Measurements from ENCODE around the gene FAM174C. TPM values are rescaled to one million over a fixed set of nuclear protein-coding genes. Genes with fewer than 3 reads are reported as not detected.

FAM174C gene
- total and polyA plus RNA-seq, 7 donors = 9.0 to 88.8 (median 18.1) TPM

DNA sequence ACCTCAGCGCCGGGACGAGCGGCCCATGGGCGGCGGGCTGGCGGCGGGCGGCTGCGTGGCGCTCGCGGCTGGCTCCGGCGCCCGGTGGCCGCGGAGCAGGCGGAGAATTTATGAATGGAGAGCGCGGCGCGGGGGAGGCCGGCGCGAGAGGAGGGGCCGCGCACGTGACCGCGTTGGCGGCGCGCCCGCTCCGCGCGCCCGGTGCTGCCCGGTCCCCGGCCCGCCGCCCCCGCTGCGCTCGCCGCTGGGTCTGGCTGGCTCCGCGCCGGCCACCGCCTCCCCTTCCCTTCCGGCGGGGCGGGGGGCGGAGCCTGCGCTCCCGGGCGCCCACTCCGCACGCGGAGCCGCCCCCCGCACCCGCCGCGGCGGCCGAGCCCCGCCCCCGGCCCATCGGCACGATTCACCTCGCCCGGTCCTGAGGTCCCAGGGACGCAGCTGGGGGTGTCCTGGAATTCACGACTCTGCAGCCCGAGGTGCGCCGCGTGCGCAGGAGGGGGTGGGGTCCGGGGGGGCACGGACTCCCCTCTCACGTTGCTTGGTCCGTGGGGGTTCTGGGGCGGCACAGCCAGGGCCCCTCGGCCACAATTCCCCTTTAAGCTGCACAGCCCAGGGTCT, 37.5 kb upstream of the FAM174C start, which contains the start of gene CBARP:
Gene CBARP, minus strand, starts transcription at position 252 of the 615 bp plus-strand sequence. CDS start 1,905 bp downstream, outside the sequence.
- intact Hi-C loops (cut with DNase I) = loop anchor here in 1 of 2 donors (2.0 kb wide), 1 partner anchor 17 kb away; no protein-coding TSS in a partner anchor
- no peaks in the 10 kb centered on the region for H3K36me3 ChIP-seq (ENCODE audit: insufficient read depth in 1 of 2, low read depth in 1 of 2)
- H3K4me1 ChIP-seq = peaks cover 24% of the 10 kb centered on the region
- DNase-seq (peak in 1 of 2 donors; percentile 51), ATAC-seq (no peak)
- peaks cover 0 to 5% (median 3%) of the 10 kb centered on the region in 3 donors for H3K27me3 ChIP-seq (ENCODE audit: insufficient read depth in 3 of 3, low read length in 2 of 3)
- peak within 1 kb of the TSS; percentile 99 for H3K27ac ChIP-seq
- TF ChIP-seq CTCF (IDR thresholded peaks at IDR 0.05) = no peak
- no peaks in the 10 kb centered on the region for H3K9me3 ChIP-seq
- 1 to 2% (median 2%) methylated on average over 16 to 87 of the region's 87 CpGs for WGBS, 3 donors
- H3K4me3 ChIP-seq = peak within 1 kb of the TSS; percentile 68

GRCh38 chr19:1238369-1239303, 36.7 kb upstream of the FAM174C start:
- no peak for DNase-seq
- Histone ChIP-seq H3K27ac (peak overlapping the region; percentile 99), H3K4me3 (peak overlapping the region; percentile 45), H3K4me1 (peaks cover 32% of the 10 kb centered on the region), H3K9me3 (no peaks in the 10 kb centered on the region), H3K36me3 (ENCODE audit: insufficient read depth in 1 of 2, low read depth in 1 of 2) (no peaks in the 10 kb centered on the region), H3K27me3 (ENCODE audit: insufficient read depth in 3 of 3, low read length in 2 of 3) (peaks cover 0 to 5% (median 3%) of the 10 kb centered on the region in 3 donors)
- ATAC-seq = no peak
- 63 to 69% (median 66%) methylated on average over 33 to 34 of the region's 34 CpGs for WGBS, 3 donors
- intact Hi-C loops (cut with DNase I) = loop anchor here in 1 of 2 donors (2.0 kb wide), 1 partner anchor 18 kb away; no protein-coding TSS in a partner anchor
- TF ChIP-seq CTCF (IDR thresholded peaks at IDR 0.05) = no peak

DNA sequence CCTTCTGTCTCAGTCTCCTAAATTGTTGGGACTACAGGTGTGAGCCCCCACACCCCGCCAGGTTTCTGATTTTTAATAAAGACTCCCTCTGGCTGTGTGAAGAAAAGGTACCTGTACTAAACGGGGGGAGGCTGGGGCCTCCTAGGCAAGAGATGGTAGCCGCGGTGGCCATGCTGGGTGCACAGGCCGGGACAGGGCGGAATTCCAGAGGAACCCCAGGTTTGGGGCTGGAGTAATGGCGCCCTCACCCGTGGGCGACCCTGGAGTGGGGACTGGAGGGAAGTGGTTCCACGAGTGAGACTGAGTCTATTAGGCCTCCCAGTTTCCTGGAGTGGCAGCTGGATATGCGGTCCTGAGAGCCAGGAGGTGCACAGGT, 35.9 kb upstream of the FAM174C start:
- intact Hi-C loops (cut with DNase I) = loop anchor here in 1 of 2 donors (2.0 kb wide), 1 partner anchor 19 kb away; no protein-coding TSS in a partner anchor
- DNase-seq = no peak
- 76 to 82% (median 81%) methylated on average over 11 of the region's 11 CpGs for WGBS, 3 donors
- Histone ChIP-seq H3K27ac (peak overlapping the region; percentile 99), H3K4me1 (peaks cover 39% of the 10 kb centered on the region), H3K4me3 (no peak overlapping the region), H3K36me3 (ENCODE audit: insufficient read depth in 1 of 2, low read depth in 1 of 2) (no peaks in the 10 kb centered on the region), H3K27me3 (ENCODE audit: insufficient read depth in 3 of 3, low read length in 2 of 3) (peaks cover 0 to 5% (median 3%) of the 10 kb centered on the region in 3 donors), H3K9me3 (no peaks in the 10 kb centered on the region)
- TF ChIP-seq CTCF (IDR thresholded peaks at IDR 0.05) = no peak
- no peak for ATAC-seq

DNA sequence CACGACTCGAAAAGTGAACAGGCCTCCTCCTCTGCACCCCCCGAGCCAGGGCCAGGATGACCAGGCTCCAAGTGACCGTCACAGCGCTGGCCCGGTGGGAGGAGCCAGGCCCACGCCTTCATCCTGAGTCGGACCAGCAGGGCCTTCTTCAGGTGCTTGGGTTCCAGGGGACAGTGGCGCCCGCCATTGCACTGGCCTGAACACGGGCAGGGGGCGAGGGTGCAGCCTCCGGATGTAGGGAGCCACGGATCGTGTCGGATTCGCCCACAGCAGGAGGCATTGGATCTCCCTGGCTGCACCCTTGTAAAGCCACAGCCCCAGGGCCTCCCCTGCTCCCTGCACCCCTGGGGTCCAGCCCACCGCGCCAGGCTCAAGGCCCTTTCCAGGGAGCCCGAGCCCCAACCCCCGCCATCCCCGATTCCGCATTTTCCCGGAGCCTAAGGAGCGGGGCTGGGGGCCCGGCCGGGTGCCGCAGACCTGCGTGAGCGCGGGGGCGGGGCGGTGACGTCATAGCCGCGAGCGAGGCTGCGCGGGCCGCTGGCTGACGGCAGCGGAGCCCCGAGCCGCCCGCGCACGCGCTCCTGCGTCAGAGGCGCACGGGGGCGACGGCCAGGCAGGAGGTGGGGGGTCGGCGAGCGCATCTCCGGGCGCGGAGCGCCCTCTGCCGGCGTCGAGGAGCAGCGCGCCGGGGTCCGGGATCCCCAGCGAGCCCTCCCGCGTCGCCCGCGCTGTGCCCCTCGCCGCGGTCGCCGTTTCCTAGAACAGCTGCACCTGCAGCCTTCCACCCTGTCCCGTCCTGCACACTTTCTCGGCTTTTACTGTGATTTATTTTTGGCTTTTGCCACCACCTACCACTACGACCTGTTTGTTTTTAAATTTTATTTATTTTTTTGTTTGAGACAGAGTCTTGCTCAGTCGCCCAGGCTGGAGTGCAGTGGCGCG, 35.3 kb upstream of the FAM174C start:
- Histone ChIP-seq H3K27me3 (ENCODE audit: insufficient read depth in 3 of 3, low read length in 2 of 3) (peaks cover 0 to 5% (median 3%) of the 10 kb centered on the region in 3 donors), H3K36me3 (ENCODE audit: insufficient read depth in 1 of 2, low read depth in 1 of 2) (no peaks in the 10 kb centered on the region), H3K27ac (peak overlapping the region; percentile 99), H3K4me3 (peak overlapping the region; percentile 75), H3K9me3 (no peaks in the 10 kb centered on the region), H3K4me1 (peaks cover 45% of the 10 kb centered on the region)
- intact Hi-C loops (cut with DNase I) = loop anchor here (1.0 to 5.0 kb wide), 3 partner anchors 19 to 128 kb away; no protein-coding TSS in a partner anchor
- TF ChIP-seq CTCF (IDR thresholded peaks at IDR 0.05) = peak; percentile 97
- 9 to 24% (median 17%) methylated on average over 44 to 84 of the region's 84 CpGs for WGBS, 3 donors
- peak; percentile 46 to 53 (median 49) for ATAC-seq
- DNase-seq = peak; percentile 93 to 95
